ENCODE results near the gene NFIC.
"Not testable (repeated sequence)": the region's sequence is repeated elsewhere in the genome, so short reads cannot be mapped to it uniquely, and the experiment has no call there.

NFIC gene

DNA sequence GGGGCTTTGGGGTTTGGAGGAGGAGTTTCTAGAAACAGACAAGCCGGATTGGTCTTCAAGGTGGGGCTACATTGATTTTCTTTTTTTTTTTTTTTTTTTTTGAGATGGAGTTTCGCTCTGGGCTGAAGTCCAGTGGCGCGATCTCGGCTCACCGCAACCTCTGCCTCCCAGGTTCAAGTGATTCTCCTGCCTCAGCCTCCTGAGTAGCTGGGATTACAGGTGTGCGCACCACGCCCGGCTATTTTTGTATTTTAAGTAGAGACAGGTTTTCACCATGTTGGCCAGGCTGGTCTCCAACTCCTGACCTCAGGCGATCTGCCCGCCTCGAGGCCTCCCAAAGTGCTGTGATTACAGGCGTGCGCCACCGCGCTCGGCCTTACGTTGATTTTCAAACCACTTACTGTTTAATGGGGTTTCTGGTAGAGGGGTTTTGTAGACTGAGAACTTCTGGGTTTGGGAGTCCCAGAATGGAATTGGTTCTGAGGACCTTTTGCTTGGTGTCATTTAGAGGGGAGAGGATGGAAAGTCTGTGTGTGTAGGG is 141.8 kb downstream of the NFIC start:
- not testable (repeated sequence) for H3K79me1 ChIP-seq (replicated peaks; ENCODE audit: low read length, poor library complexity, severe bottlenecking); H3K18ac ChIP-seq (ENCODE audit: low read depth in 1 of 2, low read length in 2 of 2); DNase-seq; H3K4me3 ChIP-seq (ENCODE audit: insufficient read depth in 1 of 2, low read depth in 1 of 2, low read length in 2 of 2); H3K23ac ChIP-seq (ENCODE audit: low read length in 2 of 2); H3K27ac ChIP-seq (ENCODE audit: low read length, poor library complexity, severe bottlenecking); H2BK12ac ChIP-seq (ENCODE audit: low read length in 2 of 2); H2AK5ac ChIP-seq (ENCODE audit: low read length, severe bottlenecking); H3K27me3 ChIP-seq (ENCODE audit: control insufficient read depth in 1 of 2, insufficient read depth in 1 of 2, low read length in 2 of 2); H3K9me3 ChIP-seq (ENCODE audit: control insufficient read depth, low read length); H3K14ac ChIP-seq (ENCODE audit: low read length in 2 of 2); H2BK5ac ChIP-seq (ENCODE audit: low read depth, low read length, poor library complexity, severe bottlenecking); H3K4ac ChIP-seq (ENCODE audit: low read depth in 1 of 2, low read length in 2 of 2); H2BK15ac ChIP-seq (ENCODE audit: low read depth, poor library complexity, severe bottlenecking); H3K4me2 ChIP-seq (ENCODE audit: low read length, poor library complexity, severe bottlenecking); H3K9ac ChIP-seq (ENCODE audit: low read length); H2BK120ac ChIP-seq (ENCODE audit: low read depth, low read length); H4K8ac ChIP-seq (ENCODE audit: low read length); H2AFZ ChIP-seq (ENCODE audit: low read depth, low read length); H4K91ac ChIP-seq (ENCODE audit: low read length)
- WGBS = 92% methylated on average over 18 of the region's 18 CpGs
- Histone ChIP-seq H3K4me1 (ENCODE audit: control insufficient read depth, insufficient read depth, low read depth, low read length) (peaks cover 46% of the 10 kb centered on the region), H3K36me3 (ENCODE audit: control insufficient read depth in 1 of 2, insufficient read depth in 2 of 2, low read depth in 1 of 2, low read length in 2 of 2) (peaks cover 19 to 45% of the 10 kb centered on the region in 2 experiments)

DNA sequence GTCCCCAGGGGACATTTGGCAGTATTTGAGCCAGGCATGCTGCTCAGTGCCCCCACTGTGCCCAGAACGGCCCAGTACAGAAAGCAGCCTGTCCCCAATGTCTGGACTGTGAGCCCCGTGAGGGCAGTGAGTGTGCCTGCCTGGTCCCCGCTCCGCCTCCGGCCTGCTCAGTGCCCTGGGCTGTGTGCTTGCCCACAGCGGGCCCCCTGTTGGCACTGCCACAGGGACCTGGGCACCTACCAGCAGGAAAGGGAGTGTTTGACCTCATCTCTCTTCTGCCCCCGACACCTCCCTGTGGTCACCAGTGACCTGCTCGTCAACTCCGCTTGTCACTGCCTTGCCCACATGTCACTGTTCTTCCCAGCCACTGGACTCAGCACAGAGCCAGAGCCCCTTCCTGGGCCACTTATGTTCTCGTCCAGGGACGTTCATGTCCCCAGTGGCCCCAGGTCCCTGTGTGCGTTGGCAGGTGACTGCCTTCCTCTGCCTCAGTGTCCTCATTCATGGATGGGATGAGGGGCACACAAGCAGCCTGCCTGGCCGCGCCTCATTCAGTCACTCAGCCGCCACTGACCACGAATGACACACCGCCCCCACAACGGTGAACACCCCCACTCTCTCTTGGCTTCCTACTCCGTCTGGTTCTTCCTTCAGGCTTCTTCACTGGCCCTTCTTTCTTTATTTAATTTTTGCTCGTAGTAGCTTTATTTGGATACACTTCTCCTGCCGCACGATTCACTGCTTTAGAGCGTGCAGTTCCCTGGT is 142.6 kb downstream of the NFIC start:
- DNase-seq = no peak
- no peak overlapping the region for H2AK5ac ChIP-seq (ENCODE audit: low read length, severe bottlenecking)
- 92% methylated on average over 23 of the region's 23 CpGs for WGBS

DNA sequence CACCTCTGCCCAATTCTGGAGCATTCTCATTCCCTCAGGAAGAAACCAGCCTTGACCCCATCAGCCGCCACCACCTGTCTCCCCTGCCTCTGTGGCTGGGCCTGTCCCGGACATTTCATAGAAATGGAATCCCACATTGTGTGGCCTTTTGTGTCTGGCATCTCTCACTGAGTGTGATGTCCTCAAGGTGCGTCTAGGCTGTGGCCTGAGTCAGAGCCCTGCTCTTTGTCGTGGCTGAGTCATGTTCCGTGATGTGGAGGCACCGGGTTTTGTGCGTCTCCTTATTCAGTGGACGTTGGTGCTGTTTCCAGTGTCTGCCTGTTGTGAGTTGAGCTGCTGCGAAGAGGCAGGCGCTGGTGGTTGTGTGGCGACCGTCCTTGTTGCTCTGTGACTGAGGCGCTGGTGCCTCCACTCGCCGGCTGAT is 143.2 kb downstream of the NFIC start:
- peak; percentile 80 for DNase-seq
- Histone ChIP-seq H3K18ac (ENCODE audit: low read depth in 1 of 2, low read length in 2 of 2) (no peak overlapping the region), H3K9me3 (ENCODE audit: control insufficient read depth, low read length) (no peaks in the 10 kb centered on the region), H2AFZ (ENCODE audit: low read depth, low read length) (no peak overlapping the region), H2BK15ac (ENCODE audit: low read depth, poor library complexity, severe bottlenecking) (no peak overlapping the region), H3K4me1 (ENCODE audit: control insufficient read depth, insufficient read depth, low read depth, low read length) (peaks cover 58% of the 10 kb centered on the region), H2BK5ac (ENCODE audit: low read depth, low read length, poor library complexity, severe bottlenecking) (no peak overlapping the region), H3K36me3 (ENCODE audit: control insufficient read depth in 1 of 2, insufficient read depth in 2 of 2, low read depth in 1 of 2, low read length in 2 of 2) (peaks cover 19 to 57% of the 10 kb centered on the region in 2 experiments), H3K27ac (ENCODE audit: low read length, poor library complexity, severe bottlenecking) (no peak overlapping the region), H3K4me3 (ENCODE audit: insufficient read depth in 1 of 2, low read depth in 1 of 2, low read length in 2 of 2) (no peak overlapping the region), H4K8ac (ENCODE audit: low read length) (no peak overlapping the region), H4K91ac (ENCODE audit: low read length) (no peak overlapping the region), H2BK120ac (ENCODE audit: low read depth, low read length) (no peak overlapping the region), H3K14ac (ENCODE audit: low read length in 2 of 2) (no peak overlapping the region), H3K4me2 (ENCODE audit: low read length, poor library complexity, severe bottlenecking) (no peak overlapping the region), H2BK12ac (ENCODE audit: low read length in 2 of 2) (no peak overlapping the region), H3K79me1 (replicated peaks; ENCODE audit: low read length, poor library complexity, severe bottlenecking) (peaks cover 5% of the 10 kb centered on the region), H3K9ac (ENCODE audit: low read length) (no peak overlapping the region), H3K27me3 (ENCODE audit: control insufficient read depth in 1 of 2, insufficient read depth in 1 of 2, low read length in 2 of 2) (no peaks in the 10 kb centered on the region), H3K23ac (ENCODE audit: low read length in 2 of 2) (no peak overlapping the region), H2AK5ac (ENCODE audit: low read length, severe bottlenecking) (no peak overlapping the region), H3K4ac (ENCODE audit: low read depth in 1 of 2, low read length in 2 of 2) (no peak overlapping the region)
- WGBS = 63% methylated on average over 15 of the region's 15 CpGs

More for the DNA sequence above, 142.6 kb downstream of the NFIC start:
- H3K23ac ChIP-seq (ENCODE audit: low read length in 2 of 2) = no peak overlapping the region
- H2BK5ac ChIP-seq (ENCODE audit: low read depth, low read length, poor library complexity, severe bottlenecking) = no peak overlapping the region
- peaks cover 52% of the 10 kb centered on the region for H3K4me1 ChIP-seq (ENCODE audit: control insufficient read depth, insufficient read depth, low read depth, low read length)
- no peak overlapping the region for H3K27ac ChIP-seq (ENCODE audit: low read length, poor library complexity, severe bottlenecking)
- no peak overlapping the region for H3K14ac ChIP-seq (ENCODE audit: low read length in 2 of 2)
- peak overlapping the region; percentile 65 for H4K91ac ChIP-seq (ENCODE audit: low read length)
- no peak overlapping the region for H3K18ac ChIP-seq (ENCODE audit: low read depth in 1 of 2, low read length in 2 of 2)
- no peak overlapping the region for H2BK15ac ChIP-seq (ENCODE audit: low read depth, poor library complexity, severe bottlenecking)
- peaks cover 3% of the 10 kb centered on the region for H3K79me1 ChIP-seq (replicated peaks; ENCODE audit: low read length, poor library complexity, severe bottlenecking)
- H4K8ac ChIP-seq (ENCODE audit: low read length) = no peak overlapping the region
- H3K9me3 ChIP-seq (ENCODE audit: control insufficient read depth, low read length) = no peaks in the 10 kb centered on the region
- H2BK120ac ChIP-seq (ENCODE audit: low read depth, low read length) = no peak overlapping the region
- H3K9ac ChIP-seq (ENCODE audit: low read length) = no peak overlapping the region
- H3K4me2 ChIP-seq (ENCODE audit: low read length, poor library complexity, severe bottlenecking) = no peak overlapping the region
- no peak overlapping the region for H3K4me3 ChIP-seq (ENCODE audit: insufficient read depth in 1 of 2, low read depth in 1 of 2, low read length in 2 of 2)
- peaks cover 19 to 50% of the 10 kb centered on the region in 2 experiments for H3K36me3 ChIP-seq (ENCODE audit: control insufficient read depth in 1 of 2, insufficient read depth in 2 of 2, low read depth in 1 of 2, low read length in 2 of 2)
- no peak overlapping the region for H3K4ac ChIP-seq (ENCODE audit: low read depth in 1 of 2, low read length in 2 of 2)
- H2AFZ ChIP-seq (ENCODE audit: low read depth, low read length) = no peak overlapping the region
- no peak overlapping the region for H2BK12ac ChIP-seq (ENCODE audit: low read length in 2 of 2)
- no peaks in the 10 kb centered on the region for H3K27me3 ChIP-seq (ENCODE audit: control insufficient read depth in 1 of 2, insufficient read depth in 1 of 2, low read length in 2 of 2)

DNA sequence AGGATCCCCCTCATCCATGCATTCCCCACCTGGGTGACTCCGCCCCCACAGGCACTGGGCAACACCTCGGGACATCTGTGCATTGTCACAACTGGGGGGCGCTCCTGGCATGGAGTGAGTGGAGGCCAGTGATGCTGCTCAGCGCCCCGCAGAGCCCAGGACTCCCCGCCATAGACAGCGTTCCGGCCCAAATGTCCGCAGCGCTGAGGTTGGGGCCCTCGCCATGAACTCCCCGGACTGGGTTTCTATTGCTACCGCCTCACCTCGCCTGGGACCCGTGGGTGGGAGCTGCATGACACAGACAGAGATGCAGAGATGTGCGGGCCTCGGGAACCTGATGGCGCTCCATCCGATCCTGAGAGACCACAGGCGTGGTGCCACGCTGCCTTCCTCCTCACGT is 144.3 kb downstream of the NFIC start:
- no peak overlapping the region for H3K4me3 ChIP-seq (ENCODE audit: insufficient read depth in 1 of 2, low read depth in 1 of 2, low read length in 2 of 2)
- H2BK5ac ChIP-seq (ENCODE audit: low read depth, low read length, poor library complexity, severe bottlenecking) = no peak overlapping the region
- H2AK5ac ChIP-seq (ENCODE audit: low read length, severe bottlenecking) = no peak overlapping the region
- H3K18ac ChIP-seq (ENCODE audit: low read depth in 1 of 2, low read length in 2 of 2) = no peak overlapping the region
- H3K9me3 ChIP-seq (ENCODE audit: control insufficient read depth, low read length) = no peaks in the 10 kb centered on the region
- H2BK120ac ChIP-seq (ENCODE audit: low read depth, low read length) = no peak overlapping the region
- no peak overlapping the region for H2BK15ac ChIP-seq (ENCODE audit: low read depth, poor library complexity, severe bottlenecking)
- peaks cover 19 to 65% of the 10 kb centered on the region in 2 experiments for H3K36me3 ChIP-seq (ENCODE audit: control insufficient read depth in 1 of 2, insufficient read depth in 2 of 2, low read depth in 1 of 2, low read length in 2 of 2)
- no peak overlapping the region for H3K4me2 ChIP-seq (ENCODE audit: low read length, poor library complexity, severe bottlenecking)
- H3K14ac ChIP-seq (ENCODE audit: low read length in 2 of 2) = no peak overlapping the region
- H3K27me3 ChIP-seq (ENCODE audit: control insufficient read depth in 1 of 2, insufficient read depth in 1 of 2, low read length in 2 of 2) = no peaks in the 10 kb centered on the region
- H2BK12ac ChIP-seq (ENCODE audit: low read length in 2 of 2) = no peak overlapping the region
- DNase-seq = no peak
- WGBS = 94% methylated on average over 22 of the region's 22 CpGs
- no peak overlapping the region for H3K9ac ChIP-seq (ENCODE audit: low read length)
- H4K8ac ChIP-seq (ENCODE audit: low read length) = no peak overlapping the region
- peaks cover 4% of the 10 kb centered on the region for H3K79me1 ChIP-seq (replicated peaks; ENCODE audit: low read length, poor library complexity, severe bottlenecking)
- H3K23ac ChIP-seq (ENCODE audit: low read length in 2 of 2) = no peak overlapping the region
- no peak overlapping the region for H3K4ac ChIP-seq (ENCODE audit: low read depth in 1 of 2, low read length in 2 of 2)
- no peak overlapping the region for H3K27ac ChIP-seq (ENCODE audit: low read length, poor library complexity, severe bottlenecking)
- peaks cover 61% of the 10 kb centered on the region for H3K4me1 ChIP-seq (ENCODE audit: control insufficient read depth, insufficient read depth, low read depth, low read length)
- H4K91ac ChIP-seq (ENCODE audit: low read length) = no peak overlapping the region
- H2AFZ ChIP-seq (ENCODE audit: low read depth, low read length) = no peak overlapping the region

All from mesenchymal stem cell (in vitro differentiated cells and primary cell).